Pancreas (tissue), 10 donors: ENCODE measurements around the gene GPC5. TPM values are rescaled to one million over a fixed set of nuclear protein-coding genes. Genes with fewer than 3 reads are reported as not detected.
A peak's percentile ranks its signal among the peaks of the same experiment; 100 is the strongest.
"Not testable (repeated sequence)": the region's sequence is repeated elsewhere in the genome, so short reads cannot be mapped to it uniquely, and the experiment has no call there.

Experiments
- ATAC-seq, 4 donors: fragments of 200-7000 bp; cut with Tn5 transposase; one replicate each; pipeline versions ENCODE4 v1.8.0 to v1.9.1; 2020; ENCODE audit warnings: mild to moderate bottlenecking in 4 of 4, moderate library complexity in 4 of 4
- DNase-seq, 6 donors: peaks; one replicate each; pipeline ENCODE4 v3.0.0-alpha.2; 2020
- FAIRE-seq: peaks from 2 replicates; lab custom pipeline; 2012; peaks lifted over from hg19 to GRCh38; lab: Jason Lieb, UNC
- H3K27ac ChIP-seq, 4 donors: fragments of 200-600 bp; sonication (generic); 1 replicate in 3 of 4; 2 replicates in 1 of 4; pipeline versions ENCODE4 v1.5.0 to v1.8.0; 2020
- H3K27me3 ChIP-seq, 4 donors: fragments of 200-600 bp; one replicate each; pipeline ENCODE4 v1.8.0; 2021
- H3K36me3 ChIP-seq, 3 donors: fragments of 200-600 bp; sonication (generic) in 1 of 3; one replicate each; pipeline versions ENCODE4 v1.5.0 to v1.8.0; 2020 to 2021
- H3K4me1 ChIP-seq, 3 donors: fragments of 200-600 bp; one replicate each; pipeline ENCODE4 v1.8.0; 2021
- H3K4me3 ChIP-seq, 4 donors: fragments of 200-600 bp; sonication (generic) in 2 of 4; one replicate each; pipeline versions ENCODE4 v1.5.0 to v1.8.0; 2020 to 2021
- H3K9me3 ChIP-seq, 4 donors: fragments of 200-600 bp; one replicate each; pipeline ENCODE4 v1.8.0; 2021
- CTCF ChIP-seq, 4 donors: fragments of 200-600 bp; sonication (generic) in 3 of 4; IDR thresholded peaks; one replicate each; pipeline versions ENCODE4 v1.5.0 to v1.8.0; 2021; ENCODE audit warnings: antibody characterized with exemption in 4 of 4
- WGBS, 2 donors: extraction: QIAGEN DNeasy Blood & Tissue Kit; methylation state at CpG; one replicate each; pipeline ENCODE4 v1.1.7; 2013; 5-methylcytosine and 5-hydroxymethylcytosine counted together
- intact Hi-C, 3 donors: fragments of 100-400 bp; cut with DNase I; formaldehyde crosslinking; loops; one replicate each; pipeline versions ENCODE4 v1.11.1 to v1.14.2; 2022
- polyA plus RNA-seq, 2 donors: library from polyadenylated mRNA; stranded (reverse); fragments of 200-250 nt; gene quantifications; one replicate each; pipeline ENCODE4 v1.2.3, GENCODE V29; 2013
- total RNA-seq, 6 donors: library from RNA; stranded (reverse); fragmentation: NEBNext Ultra II Directional in 4 of 6; extraction: Animal tissue kit (Norgen Biotek cat#: 25700) in 4 of 6; gene quantifications; one replicate each; pipeline versions ENCODE4 v1.2.1 to v1.2.4, GENCODE V29; 2021 to 2023
- donor health status: healthy with polysubstance abuse.
- donor health status: DM: no; HTN: no; CAD: no; lungs with moderate emphysema.
- donor health status: DM: no; HTN: no; CAD: no.
- donor health status: control.
- donor health status: control.
- donor health status: Bipolar disorder and iron deficiency.
- donor health status: DM: yes; HTN: yes; CAD: no.
- donor health status: DM: no; HTN: no; CAD: no.
- donor health status: DM: no; HTN: no; CAD: no.
- donor health status: DM: yes; HTN: yes; CAD: no.

The GPC5 gene
- total and polyA plus RNA-seq, 8 donors, result 0.12 to 0.35 (median 0.35) TPM; not detected in 5

GRCh38 chr13:91893040-91893439, 494.6 kb downstream of the GPC5 start:
- no peak for ATAC-seq
- 87 to 89% methylated on average over 2 of the region's 2 CpGs for WGBS, 2 donors
- H3K36me3 ChIP-seq, result no peaks in the 10 kb centered on the region
- intact Hi-C loops, result no loop called here
- H3K27me3 ChIP-seq, result no peaks in the 10 kb centered on the region
- H3K4me1 ChIP-seq, result no peaks in the 10 kb centered on the region
- no peak overlapping the region for H3K4me3 ChIP-seq
- no peaks in the 10 kb centered on the region for H3K9me3 ChIP-seq
- TF ChIP-seq CTCF (IDR thresholded peaks at IDR 0.05), result no peak
- H3K27ac ChIP-seq, result no peak overlapping the region
- no peak for DNase-seq
- FAIRE-seq, result no peak

- no peaks in the 10 kb centered on the region for H3K27me3 ChIP-seq
- TF ChIP-seq CTCF (IDR thresholded peaks at IDR 0.05), result no peak
- no peaks in the 10 kb centered on the region for H3K4me1 ChIP-seq
- ATAC-seq (no peak), FAIRE-seq (no peak), DNase-seq (no peak)
- no peaks in the 10 kb centered on the region for H3K36me3 ChIP-seq
- no peaks in the 10 kb centered on the region for H3K9me3 ChIP-seq
- no peak overlapping the region for H3K4me3 ChIP-seq
- intact Hi-C loops, result no loop called here
- 8 to 15% methylated on average over 2 of the region's 2 CpGs for WGBS, 2 donors
- no peak overlapping the region for H3K27ac ChIP-seq
These were observed 495.9 kb downstream of the GPC5 start for GRCh38 chr13:91894316-91894715.

GRCh38 chr13:91896547-91896946, 498.1 kb downstream of the GPC5 start:
- no peaks in the 10 kb centered on the region for H3K27me3 ChIP-seq
- DNase-seq (no peak), ATAC-seq (no peak), FAIRE-seq (no peak)
- no peaks in the 10 kb centered on the region for H3K9me3 ChIP-seq
- no peaks in the 10 kb centered on the region for H3K36me3 ChIP-seq
- WGBS, 2 donors, result 59 to 63% methylated on average over 5 of the region's 5 CpGs
- H3K4me3 ChIP-seq, result no peak overlapping the region
- H3K27ac ChIP-seq, result no peak overlapping the region
- H3K4me1 ChIP-seq, result no peaks in the 10 kb centered on the region
- intact Hi-C loops, result no loop called here
- TF ChIP-seq CTCF (IDR thresholded peaks at IDR 0.05), result no peak

GRCh38 chr13:91898986-91899385, 500.6 kb downstream of the GPC5 start:
- H3K4me1 ChIP-seq, intact Hi-C loops, H3K9me3 ChIP-seq, H3K27ac ChIP-seq, H3K4me3 ChIP-seq, ATAC-seq, H3K27me3 ChIP-seq, DNase-seq, H3K36me3 ChIP-seq: not testable (repeated sequence)
- FAIRE-seq, result peak; percentile 91

GRCh38 chr13:91902291-91902690, 503.9 kb downstream of the GPC5 start:
- TF ChIP-seq CTCF (IDR thresholded peaks at IDR 0.05), result no peak
- Histone ChIP-seq H3K36me3 (no peaks in the 10 kb centered on the region), H3K27ac (no peak overlapping the region), H3K9me3 (no peaks in the 10 kb centered on the region), H3K4me3 (no peak overlapping the region), H3K4me1 (no peaks in the 10 kb centered on the region), H3K27me3 (no peaks in the 10 kb centered on the region)
- ATAC-seq (no peak), FAIRE-seq (no peak), DNase-seq (no peak)
- intact Hi-C loops, result no loop called here

GRCh38 chr13:91904005-91904404, 505.6 kb downstream of the GPC5 start:
- no peak overlapping the region for H3K4me3 ChIP-seq
- no peak for FAIRE-seq
- DNase-seq, result no peak
- 0 to 43% methylated on average over 1 of the region's 1 CpG for WGBS, 2 donors
- no peak for TF ChIP-seq CTCF (IDR thresholded peaks at IDR 0.05)
- ATAC-seq, result no peak
- no peaks in the 10 kb centered on the region for H3K9me3 ChIP-seq
- intact Hi-C loops, result no loop called here
- H3K27ac ChIP-seq, result no peak overlapping the region
- H3K36me3 ChIP-seq, result no peaks in the 10 kb centered on the region
- no peaks in the 10 kb centered on the region for H3K4me1 ChIP-seq
- no peaks in the 10 kb centered on the region for H3K27me3 ChIP-seq
